Fibroblast of villous mesenchyme (primary cell): Measurements from ENCODE around the gene ARHGAP6. TPM values are rescaled to one million over a fixed set of nuclear protein-coding genes. Genes with fewer than 3 reads are reported as not detected.

Experiments used
- DNase-seq: peaks from one replicate; pipeline ENCODE4 v3.0.0-alpha.2; 2010; ENCODE audit warnings: low read depth
- H3K4me3 ChIP-seq: 2 replicates; pipeline ENCODE4 v1.5.1; 2011; ENCODE audit warnings: low read depth, mild to moderate bottlenecking, low read length
- small RNA-seq: library from RNA; depleted of rRNA; stranded (forward); fragments of <200 nt; gene quantifications from one replicate; pipeline ENCODE3, GENCODE V24; 2012
- total RNA-seq: library from RNA; depleted of rRNA; stranded (reverse); fragments of >200 nt; gene quantifications from 2 replicates; pipeline ENCODE4 v1.2.3, GENCODE V29; 2012
- TF ChIP-seq, protein P1 (sequence below): IDR thresholded peaks from 2 replicates; pipeline ENCODE4 v1.5.1; 2012; ENCODE audit warnings: low read depth, mild to moderate bottlenecking, low read length; ENCODE audit not compliant: insufficient read depth

The ARHGAP6 gene
- total RNA-seq, 1 donor, result 1.7 TPM

DNA sequence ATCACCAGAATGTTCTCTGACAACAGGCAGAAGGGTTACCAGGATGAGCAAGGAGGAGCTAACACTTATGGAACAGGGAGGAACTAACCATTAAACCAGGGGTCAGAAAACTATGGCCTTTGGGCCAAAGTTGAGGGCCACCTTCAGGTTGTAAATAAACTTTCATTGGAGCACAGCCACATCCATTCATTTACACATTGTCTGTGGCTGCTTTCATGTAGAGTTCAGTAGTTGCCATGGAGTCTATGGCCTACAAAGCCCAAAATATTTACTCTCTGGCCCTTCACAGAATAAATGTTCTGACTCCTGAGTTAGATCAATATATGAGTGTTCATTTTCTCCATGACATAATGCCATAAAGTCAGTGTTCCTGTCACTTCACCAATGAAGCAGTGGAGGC lies 567.8 kb downstream of the ARHGAP6 start:
- no peak for DNase-seq
- no peak overlapping the region for H3K4me3 ChIP-seq
- TF ChIP-seq, protein P1, sequence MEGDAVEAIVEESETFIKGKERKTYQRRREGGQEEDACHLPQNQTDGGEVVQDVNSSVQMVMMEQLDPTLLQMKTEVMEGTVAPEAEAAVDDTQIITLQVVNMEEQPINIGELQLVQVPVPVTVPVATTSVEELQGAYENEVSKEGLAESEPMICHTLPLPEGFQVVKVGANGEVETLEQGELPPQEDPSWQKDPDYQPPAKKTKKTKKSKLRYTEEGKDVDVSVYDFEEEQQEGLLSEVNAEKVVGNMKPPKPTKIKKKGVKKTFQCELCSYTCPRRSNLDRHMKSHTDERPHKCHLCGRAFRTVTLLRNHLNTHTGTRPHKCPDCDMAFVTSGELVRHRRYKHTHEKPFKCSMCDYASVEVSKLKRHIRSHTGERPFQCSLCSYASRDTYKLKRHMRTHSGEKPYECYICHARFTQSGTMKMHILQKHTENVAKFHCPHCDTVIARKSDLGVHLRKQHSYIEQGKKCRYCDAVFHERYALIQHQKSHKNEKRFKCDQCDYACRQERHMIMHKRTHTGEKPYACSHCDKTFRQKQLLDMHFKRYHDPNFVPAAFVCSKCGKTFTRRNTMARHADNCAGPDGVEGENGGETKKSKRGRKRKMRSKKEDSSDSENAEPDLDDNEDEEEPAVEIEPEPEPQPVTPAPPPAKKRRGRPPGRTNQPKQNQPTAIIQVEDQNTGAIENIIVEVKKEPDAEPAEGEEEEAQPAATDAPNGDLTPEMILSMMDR, result no peak

DNA sequence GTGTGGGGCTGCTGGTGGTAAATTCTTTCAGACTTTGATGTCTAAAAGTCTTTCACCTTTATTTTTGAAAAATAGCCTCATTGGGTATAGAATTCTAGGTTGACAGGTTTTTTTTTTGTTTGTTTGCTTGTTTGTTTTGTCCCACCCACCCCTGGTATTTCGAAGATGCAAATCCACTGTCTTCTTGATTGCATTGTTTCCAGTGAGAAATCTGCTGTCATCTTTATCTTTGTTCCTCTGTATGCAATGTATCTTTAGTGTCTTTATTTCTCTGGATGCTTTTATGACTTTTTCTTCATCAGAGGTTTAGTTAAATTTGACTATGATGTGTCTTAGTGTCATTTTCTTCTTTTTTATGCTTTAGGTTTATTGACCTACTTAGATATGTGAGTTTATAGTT lies 575.9 kb downstream of the ARHGAP6 start:
- TF ChIP-seq, protein P1, result no peak
- no peak overlapping the region for H3K4me3 ChIP-seq
- DNase-seq, result no peak

Small RNAs within 50 kb of the gene (small RNA-seq; reads per million reads assigned to genes)
- gene MIR548AX (0.28 reads per million), gene RF00019 (not detected), gene RF02271 (not detected)

Other genes starting within 250 kb of the ARHGAP6 start
- 23.8 and 32.8 TPM in 2 replicates for gene MSL3, start 92.3 kb upstream of the ARHGAP6 start, total RNA-seq